Endothelial cell of umbilical vein (primary cell): ENCODE data around the gene GPR50. TPM values are rescaled to one million over a fixed set of nuclear protein-coding genes. Genes with fewer than 3 reads are reported as not detected.

Experiments used
- BruUV-seq: library from RNA; stranded (reverse); fragments of 400-500 nt; replicated peaks from 2 replicates; lab custom pipeline; 2021; lab: Mats Ljungman, UMichigan
- CTCF ChIA-PET: fragments of 300-600, 350-600 bp; sonication (Branson Sonifier 250); formaldehyde crosslinking; loops from one replicate; lab custom pipeline; 2021; ENCODE audit warnings: antibody characterized with exemption, inconsistent platforms; lab: Charles Lee
- POLR2A ChIA-PET: fragments of 300-600, 350-600 bp; sonication (Branson Sonifier 250); formaldehyde crosslinking; loops from one replicate; lab custom pipeline; 2021; ENCODE audit warnings: antibody characterized with exemption, inconsistent platforms; lab: Charles Lee
- DNase-seq: peaks from one replicate; pipeline ENCODE4 v3.0.0-alpha.2; 2011; ENCODE audit warnings: low read depth, low spot score
- FAIRE-seq: peaks from 2 replicates; lab custom pipeline; 2011; peaks lifted over from hg19 to GRCh38; lab: Jason Lieb, UNC
- H2AFZ ChIP-seq: 2 replicates; pipeline ENCODE4 v1.6.0; 2012; ENCODE audit warnings: low read depth, low read length, control low read depth, inconsistent platforms
- H3K27ac ChIP-seq: 2 replicates; pipeline ENCODE4 v1.5.1; 2011; ENCODE audit warnings: low read depth, mild to moderate bottlenecking, control low read depth, low read length, moderate library complexity; ENCODE audit not compliant: insufficient read depth
- H3K27me3 ChIP-seq, 2 experiments: 2 replicates each; pipeline versions ENCODE4 v1.6.0 to v1.6.1; 2011; ENCODE audit warnings: low read length in 2 of 2, mixed read lengths in 1 of 2; ENCODE audit not compliant: control insufficient read depth in 2 of 2, insufficient read depth in 2 of 2
- H3K36me3 ChIP-seq, 2 experiments: 2 replicates in 1 of 2; 3 replicates in 1 of 2; pipeline ENCODE4 v1.5.1; 2011; ENCODE audit warnings: low read length in 2 of 2, mild to moderate bottlenecking in 1 of 2, moderate library complexity in 1 of 2; ENCODE audit not compliant: control insufficient read depth in 2 of 2, insufficient read depth in 2 of 2; ENCODE audit errors: extremely low read depth in 1 of 2
- H3K4me1 ChIP-seq: 3 replicates; pipeline ENCODE4 v1.5.1; 2011; ENCODE audit warnings: mild to moderate bottlenecking, low read length; ENCODE audit not compliant: control insufficient read depth, insufficient read depth; ENCODE audit errors: extremely low read depth
- H3K4me2 ChIP-seq: 2 replicates; pipeline ENCODE4 v1.6.1; 2011; ENCODE audit warnings: low read length, control low read depth, mixed read lengths; ENCODE audit not compliant: insufficient read depth
- H3K4me3 ChIP-seq, 3 experiments: fragments of 200-600 bp in 1 of 3; sonication (generic), shearing (Covaris generic) in 1 of 3; replicated peaks in 1 of 3; 2 replicates each; pipeline ENCODE4 v1.5.1; 2011 to 2016; ENCODE audit warnings: control low read depth in 3 of 3, low read length in 3 of 3, mild to moderate bottlenecking in 2 of 3, inconsistent platforms in 1 of 3, low read depth in 1 of 3, moderate library complexity in 1 of 3; ENCODE audit not compliant: insufficient read depth in 1 of 3
- H3K79me2 ChIP-seq: 2 replicates; pipeline ENCODE4 v1.6.0; 2012; ENCODE audit warnings: low read length, inconsistent platforms; ENCODE audit not compliant: control insufficient read depth, insufficient read depth
- H3K9ac ChIP-seq: replicated peaks from 2 replicates; pipeline ENCODE3; 2011; ENCODE audit warnings: low read length, control low read depth; ENCODE audit not compliant: insufficient read depth; ENCODE audit errors: extremely low read depth
- H3K9me1 ChIP-seq: replicated peaks from 3 replicates; pipeline ENCODE4 v1.6.0; 2011; ENCODE audit warnings: mild to moderate bottlenecking, low read length; ENCODE audit not compliant: control insufficient read depth, insufficient read depth; ENCODE audit errors: extremely low read depth
- H3K9me3 ChIP-seq: replicated peaks from 2 replicates; pipeline ENCODE4 v1.5.1; 2012; ENCODE audit warnings: low read length, inconsistent platforms; ENCODE audit not compliant: control insufficient read depth, insufficient read depth
- H4K20me1 ChIP-seq: replicated peaks from 2 replicates; pipeline ENCODE3; 2011; ENCODE audit warnings: mild to moderate bottlenecking, low read length; ENCODE audit not compliant: control insufficient read depth, insufficient read depth; ENCODE audit errors: extremely low read depth
- EZH2 ChIP-seq: IDR thresholded peaks from 2 replicates; pipeline ENCODE4 v1.6.1; 2012; ENCODE audit warnings: borderline replicate concordance, low read depth, mild to moderate bottlenecking, moderate library complexity, low read length, inconsistent platforms; ENCODE audit not compliant: severe bottlenecking
- FOS ChIP-seq: IDR thresholded peaks from 2 replicates; pipeline ENCODE4 v1.6.1; 2011; ENCODE audit warnings: mild to moderate bottlenecking, low read length, moderate library complexity, borderline replicate concordance; ENCODE audit not compliant: insufficient read depth
- GATA2 ChIP-seq: IDR thresholded peaks from 2 replicates; pipeline ENCODE4 v1.7.0; 2011; ENCODE audit warnings: low read depth, mild to moderate bottlenecking, moderate library complexity, mixed read lengths, low read length; ENCODE audit not compliant: insufficient read length, insufficient read depth
- JUN ChIP-seq: IDR thresholded peaks from 2 replicates; pipeline ENCODE4 v1.6.1; 2011; ENCODE audit warnings: borderline replicate concordance, low read depth; ENCODE audit not compliant: insufficient read length, insufficient read depth
- MYC ChIP-seq: IDR thresholded peaks from one replicate; pipeline ENCODE4 v1.6.1; 2011; ENCODE audit warnings: mild to moderate bottlenecking, low read depth, low read length
- POLR2A ChIP-seq: IDR thresholded peaks from 2 replicates; pipeline ENCODE4 v1.6.1; 2012; ENCODE audit warnings: low read depth, mild to moderate bottlenecking, control low read depth, low read length
- POLR2AphosphoS5 ChIP-seq: IDR thresholded peaks from 2 replicates; pipeline ENCODE4 v1.6.1; 2012; ENCODE audit warnings: low read depth, mild to moderate bottlenecking, control low read depth, low read length, moderate library complexity; ENCODE audit not compliant: insufficient read depth
- dilution Hi-C: fragments of 300-500 bp; cut with MboI; formaldehyde crosslinking; loops from one replicate; pipeline ENCODE4 v1.15.0; 2019; ENCODE audit warnings: low sequenced_read_pairs; ENCODE audit not compliant: extremely low pct_ligation_motif_present
- intact Hi-C: fragments of 100-400 bp; cut with micrococcal nuclease; formaldehyde crosslinking; loops from one replicate; pipeline ENCODE4 v1.10.0; 2022
- polyA plus RNA-seq, 4 experiments: library from polyadenylated mRNA; depleted of rRNA in 3 of 4; stranded (reverse) in 3 of 4; unstranded in 1 of 4; fragments of >200 nt; gene quantifications; 2 replicates each; pipeline versions ENCODE4 v1.2.1 to v1.2.3, GENCODE V29; 2011 to 2012; ENCODE audit warnings: missing spikeins in 1 of 4
- total RNA-seq: library from RNA; stranded (reverse); gene quantifications from 2 replicates; pipeline ENCODE4 v1.2.3, GENCODE V29; 2021
- TF ChIP-seq, protein P1 (sequence below), 2 donors: IDR thresholded peaks; 1 replicate in 1 of 2; 2 replicates in 1 of 2; pipeline ENCODE4 v1.5.1; 2011; ENCODE audit warnings: low read length in 2 of 2, mild to moderate bottlenecking in 2 of 2, moderate library complexity in 2 of 2, control low read depth in 1 of 2, inconsistent platforms in 1 of 2, low read depth in 1 of 2; ENCODE audit not compliant: insufficient read depth in 1 of 2; ENCODE audit errors: extremely low read depth in 1 of 2
- TF ChIP-seq, protein P2 (sequence below): IDR thresholded peaks from 2 replicates; pipeline ENCODE4 v1.6.1; 2011; ENCODE audit not compliant: insufficient read depth, insufficient read length

GPR50 gene
- total and polyA plus RNA-seq, 2 donors (not counting 3 experiments of a cell fraction or from before 2014, with no cell fraction given): not detected

DNA sequence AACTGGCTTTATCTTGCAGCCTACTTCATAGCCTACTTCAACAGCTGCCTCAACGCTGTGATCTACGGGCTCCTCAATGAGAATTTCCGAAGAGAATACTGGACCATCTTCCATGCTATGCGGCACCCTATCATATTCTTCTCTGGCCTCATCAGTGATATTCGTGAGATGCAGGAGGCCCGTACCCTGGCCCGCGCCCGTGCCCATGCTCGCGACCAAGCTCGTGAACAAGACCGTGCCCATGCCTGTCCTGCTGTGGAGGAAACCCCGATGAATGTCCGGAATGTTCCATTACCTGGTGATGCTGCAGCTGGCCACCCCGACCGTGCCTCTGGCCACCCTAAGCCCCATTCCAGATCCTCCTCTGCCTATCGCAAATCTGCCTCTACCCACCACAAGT is 4.0 kb downstream of the GPR50 start:
- H3K9ac ChIP-seq: no peak overlapping the region
- no peaks in the 10 kb centered on the region for H3K9me1 ChIP-seq
- CTCF ChIA-PET: no interaction called here
- peaks cover 15 to 19% of the 10 kb centered on the region in 2 experiments for H3K27me3 ChIP-seq
- intact Hi-C loops: no loop called here
- DNase-seq (no peak), FAIRE-seq (no peak)
- H3K4me3 ChIP-seq: no peak overlapping the region
- H3K27ac ChIP-seq: no peak overlapping the region
- no peaks in the 10 kb centered on the region for H4K20me1 ChIP-seq
- no TSS peak for BruUV-seq
- POLR2A ChIA-PET: no interaction called here
- H3K79me2 ChIP-seq: no peaks in the 10 kb centered on the region
- H3K9me3 ChIP-seq: no peaks in the 10 kb centered on the region
- dilution Hi-C loops: no loop called here
- no peaks in the 10 kb centered on the region for H3K36me3 ChIP-seq
- no peak overlapping the region for H2AFZ ChIP-seq
- H3K4me2 ChIP-seq: no peak overlapping the region
- H3K4me1 ChIP-seq: no peaks in the 10 kb centered on the region
- no peak for TF ChIP-seq POLR2AphosphoS5

DNA sequence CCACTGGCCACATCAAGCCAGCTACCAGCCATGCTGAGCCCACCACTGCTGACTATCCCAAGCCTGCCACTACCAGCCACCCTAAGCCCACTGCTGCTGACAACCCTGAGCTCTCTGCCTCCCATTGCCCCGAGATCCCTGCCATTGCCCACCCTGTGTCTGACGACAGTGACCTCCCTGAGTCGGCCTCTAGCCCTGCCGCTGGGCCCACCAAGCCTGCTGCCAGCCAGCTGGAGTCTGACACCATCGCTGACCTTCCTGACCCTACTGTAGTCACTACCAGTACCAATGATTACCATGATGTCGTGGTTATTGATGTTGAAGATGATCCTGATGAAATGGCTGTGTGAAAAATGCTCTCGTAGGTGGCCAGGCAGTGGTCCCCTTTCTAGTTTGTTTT is 4.7 kb downstream of the GPR50 start:
- H3K27ac ChIP-seq: no peak overlapping the region
- POLR2A ChIA-PET: no interaction called here
- CTCF ChIA-PET: no interaction called here
- TF ChIP-seq GATA2: no peak
- TF ChIP-seq EZH2: no peak
- TF ChIP-seq POLR2A: no peak
- no peak for TF ChIP-seq FOS
- TF ChIP-seq, protein P1, sequence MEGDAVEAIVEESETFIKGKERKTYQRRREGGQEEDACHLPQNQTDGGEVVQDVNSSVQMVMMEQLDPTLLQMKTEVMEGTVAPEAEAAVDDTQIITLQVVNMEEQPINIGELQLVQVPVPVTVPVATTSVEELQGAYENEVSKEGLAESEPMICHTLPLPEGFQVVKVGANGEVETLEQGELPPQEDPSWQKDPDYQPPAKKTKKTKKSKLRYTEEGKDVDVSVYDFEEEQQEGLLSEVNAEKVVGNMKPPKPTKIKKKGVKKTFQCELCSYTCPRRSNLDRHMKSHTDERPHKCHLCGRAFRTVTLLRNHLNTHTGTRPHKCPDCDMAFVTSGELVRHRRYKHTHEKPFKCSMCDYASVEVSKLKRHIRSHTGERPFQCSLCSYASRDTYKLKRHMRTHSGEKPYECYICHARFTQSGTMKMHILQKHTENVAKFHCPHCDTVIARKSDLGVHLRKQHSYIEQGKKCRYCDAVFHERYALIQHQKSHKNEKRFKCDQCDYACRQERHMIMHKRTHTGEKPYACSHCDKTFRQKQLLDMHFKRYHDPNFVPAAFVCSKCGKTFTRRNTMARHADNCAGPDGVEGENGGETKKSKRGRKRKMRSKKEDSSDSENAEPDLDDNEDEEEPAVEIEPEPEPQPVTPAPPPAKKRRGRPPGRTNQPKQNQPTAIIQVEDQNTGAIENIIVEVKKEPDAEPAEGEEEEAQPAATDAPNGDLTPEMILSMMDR (IDR thresholded peaks at IDR 0.05; ENCODE audit: extremely low read depth in 1 of 2, insufficient read depth in 1 of 2, low read depth in 1 of 2, low read length in 2 of 2): no peak
- TF ChIP-seq, protein P2, sequence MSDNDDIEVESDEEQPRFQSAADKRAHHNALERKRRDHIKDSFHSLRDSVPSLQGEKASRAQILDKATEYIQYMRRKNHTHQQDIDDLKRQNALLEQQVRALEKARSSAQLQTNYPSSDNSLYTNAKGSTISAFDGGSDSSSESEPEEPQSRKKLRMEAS: no peak
- no peak for TF ChIP-seq MYC
- no peak for TF ChIP-seq POLR2AphosphoS5
- no peak for TF ChIP-seq JUN
- no peak overlapping the region for H2AFZ ChIP-seq
- no peak overlapping the region for H3K4me3 ChIP-seq
- H3K27me3 ChIP-seq: peaks cover 8 to 15% of the 10 kb centered on the region in 2 experiments
- DNase-seq: no peak
- intact Hi-C loops: no loop called here
- dilution Hi-C loops: no loop called here
- H3K9ac ChIP-seq: no peak overlapping the region
- no peaks in the 10 kb centered on the region for H3K79me2 ChIP-seq
- H3K36me3 ChIP-seq: no peaks in the 10 kb centered on the region
- H3K9me3 ChIP-seq: no peaks in the 10 kb centered on the region
- H4K20me1 ChIP-seq: no peaks in the 10 kb centered on the region
- no peak overlapping the region for H3K4me2 ChIP-seq
- no peaks in the 10 kb centered on the region for H3K4me1 ChIP-seq
- no peak for FAIRE-seq
- no TSS peak for BruUV-seq
- no peaks in the 10 kb centered on the region for H3K9me1 ChIP-seq
